Stimulated activated CD4-positive, alpha-beta T cell treated with anti-CD3 and anti-CD28 coated beads, Interleukin-15, amount 100 ng/mL, for 48 hours (primary cell): ENCODE measurements around the gene OCLN.
"Not testable (repeated sequence)": the region's sequence is repeated elsewhere in the genome, so short reads cannot be mapped to it uniquely, and the experiment has no call there.

Source experiments
- DNase-seq, 2 donors: peaks; one replicate each; pipeline ENCODE4 v3.0.0-alpha.2; 2020; ENCODE audit warnings: low read depth in 2 of 2

Gene OCLN, protein sequence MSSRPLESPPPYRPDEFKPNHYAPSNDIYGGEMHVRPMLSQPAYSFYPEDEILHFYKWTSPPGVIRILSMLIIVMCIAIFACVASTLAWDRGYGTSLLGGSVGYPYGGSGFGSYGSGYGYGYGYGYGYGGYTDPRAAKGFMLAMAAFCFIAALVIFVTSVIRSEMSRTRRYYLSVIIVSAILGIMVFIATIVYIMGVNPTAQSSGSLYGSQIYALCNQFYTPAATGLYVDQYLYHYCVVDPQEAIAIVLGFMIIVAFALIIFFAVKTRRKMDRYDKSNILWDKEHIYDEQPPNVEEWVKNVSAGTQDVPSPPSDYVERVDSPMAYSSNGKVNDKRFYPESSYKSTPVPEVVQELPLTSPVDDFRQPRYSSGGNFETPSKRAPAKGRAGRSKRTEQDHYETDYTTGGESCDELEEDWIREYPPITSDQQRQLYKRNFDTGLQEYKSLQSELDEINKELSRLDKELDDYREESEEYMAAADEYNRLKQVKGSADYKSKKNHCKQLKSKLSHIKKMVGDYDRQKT

DNA sequence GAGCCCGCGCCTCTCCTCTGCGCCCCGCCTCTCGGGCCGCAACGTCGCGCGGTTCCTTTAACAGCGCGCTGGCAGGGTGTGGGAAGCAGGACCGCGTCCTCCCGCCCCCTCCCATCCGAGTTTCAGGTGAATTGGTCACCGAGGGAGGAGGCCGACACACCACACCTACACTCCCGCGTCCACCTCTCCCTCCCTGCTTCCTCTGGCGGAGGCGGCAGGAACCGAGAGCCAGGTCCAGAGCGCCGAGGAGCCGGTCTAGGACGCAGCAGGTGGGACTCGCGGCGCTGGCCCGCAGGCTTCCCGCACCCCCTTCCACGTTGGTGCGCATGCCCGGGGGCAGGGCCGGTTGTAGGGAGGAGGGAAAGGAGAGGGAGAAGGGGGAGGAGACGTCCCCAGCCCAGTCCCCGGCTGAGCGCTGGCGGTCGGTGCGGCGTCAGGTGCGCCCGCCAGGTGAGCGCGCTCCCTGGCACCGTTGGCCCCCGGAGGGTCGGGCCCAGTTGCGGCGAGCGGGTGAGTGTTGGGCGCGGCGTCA, at the start of gene OCLN:
OCLN (plus strand) TSS at position 400 of the 532 bp plus-strand sequence. CDS start 11,455 bp downstream, outside the sequence.
- no peak for DNase-seq

DNA sequence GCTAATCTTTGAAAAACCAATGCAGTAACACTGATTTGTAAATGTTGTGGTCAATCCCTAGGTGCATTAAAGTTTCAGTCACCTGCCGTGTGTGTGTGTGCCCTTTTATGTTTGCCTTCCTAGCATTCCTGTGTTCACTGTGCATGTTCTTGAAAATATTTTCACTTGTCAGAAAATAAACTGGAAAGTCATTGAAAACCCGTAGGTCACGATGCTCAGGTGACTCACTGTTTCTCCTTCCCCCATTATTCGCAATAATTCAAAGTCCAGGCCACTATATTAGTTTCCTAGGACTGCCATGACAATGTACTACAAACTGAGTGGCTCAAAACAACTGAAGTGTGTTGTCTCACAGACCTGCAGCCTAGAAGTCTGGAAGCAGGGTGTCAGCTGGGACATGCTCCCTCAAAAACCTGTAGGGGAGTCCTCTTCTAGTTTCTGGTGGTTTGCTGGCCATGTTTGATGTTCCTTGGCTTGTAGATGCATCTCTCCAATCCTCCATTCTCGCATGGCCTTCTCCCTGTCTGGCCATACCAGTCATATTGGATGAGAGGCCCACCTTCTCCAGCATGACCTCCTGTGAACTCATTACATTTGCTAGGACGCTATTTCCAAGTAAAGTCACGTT, 48.3 kb upstream of the OCLN start:
- DNase-seq: no peak

DNA sequence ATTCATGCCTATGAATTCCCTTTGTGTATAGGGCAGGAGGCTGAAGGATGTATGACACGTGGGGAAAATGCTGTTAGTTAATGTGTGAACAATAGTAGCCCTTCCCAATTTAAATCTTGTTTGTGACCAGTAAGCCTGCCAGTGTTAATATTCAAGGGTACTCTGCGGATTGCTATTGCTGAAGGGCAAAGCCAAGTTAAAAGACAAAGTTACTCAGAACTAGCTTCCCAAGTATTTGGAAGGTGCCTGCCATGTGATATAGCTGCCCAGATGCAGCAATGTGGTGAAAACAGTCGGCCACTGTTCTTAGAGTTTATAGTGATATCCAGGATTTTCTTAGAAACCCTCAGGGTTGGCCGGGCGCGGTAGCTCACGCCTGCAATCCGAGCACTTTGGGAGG, 43.1 kb upstream of the OCLN start:
- no peak for DNase-seq

DNA sequence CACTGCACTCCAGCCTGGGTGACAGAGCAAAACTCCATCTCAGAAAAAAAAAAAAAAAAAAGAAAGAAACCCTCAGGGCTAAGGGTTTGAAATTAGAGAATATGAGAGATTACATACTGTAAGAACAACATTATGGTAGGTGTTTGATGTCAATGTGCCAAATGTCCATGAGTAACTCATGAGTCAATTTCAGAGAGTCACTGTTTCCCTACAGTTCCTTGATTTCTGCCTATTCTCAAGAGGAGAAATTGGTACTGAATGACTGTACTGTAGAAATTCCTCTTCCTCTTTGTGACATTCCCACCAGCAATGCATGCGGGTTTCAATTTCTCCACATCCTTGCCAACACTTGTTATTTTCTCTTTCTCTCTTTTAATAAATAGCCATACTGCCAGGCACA, 42.5 kb upstream of the OCLN start:
- no peak for DNase-seq

DNA sequence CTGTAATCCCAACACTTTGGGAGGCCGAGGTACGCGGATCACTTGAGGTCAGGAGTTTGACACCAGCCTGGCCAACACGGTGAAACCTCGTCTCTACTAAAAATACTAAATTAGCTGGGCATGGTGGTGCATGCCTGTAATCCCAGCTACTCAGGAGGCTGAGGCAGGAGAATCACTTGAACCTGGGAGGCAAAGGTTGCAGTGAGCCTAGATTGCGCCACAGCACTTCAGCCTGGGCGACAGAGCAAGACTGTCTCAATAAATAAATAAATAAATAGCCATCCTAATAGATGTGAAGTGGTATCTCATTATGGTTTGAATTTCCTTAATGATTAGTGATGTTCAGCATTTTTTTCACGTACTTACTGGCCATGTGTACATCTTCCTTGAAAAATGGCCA, 42.1 kb upstream of the OCLN start:
- not testable (repeated sequence) for DNase-seq

DNA sequence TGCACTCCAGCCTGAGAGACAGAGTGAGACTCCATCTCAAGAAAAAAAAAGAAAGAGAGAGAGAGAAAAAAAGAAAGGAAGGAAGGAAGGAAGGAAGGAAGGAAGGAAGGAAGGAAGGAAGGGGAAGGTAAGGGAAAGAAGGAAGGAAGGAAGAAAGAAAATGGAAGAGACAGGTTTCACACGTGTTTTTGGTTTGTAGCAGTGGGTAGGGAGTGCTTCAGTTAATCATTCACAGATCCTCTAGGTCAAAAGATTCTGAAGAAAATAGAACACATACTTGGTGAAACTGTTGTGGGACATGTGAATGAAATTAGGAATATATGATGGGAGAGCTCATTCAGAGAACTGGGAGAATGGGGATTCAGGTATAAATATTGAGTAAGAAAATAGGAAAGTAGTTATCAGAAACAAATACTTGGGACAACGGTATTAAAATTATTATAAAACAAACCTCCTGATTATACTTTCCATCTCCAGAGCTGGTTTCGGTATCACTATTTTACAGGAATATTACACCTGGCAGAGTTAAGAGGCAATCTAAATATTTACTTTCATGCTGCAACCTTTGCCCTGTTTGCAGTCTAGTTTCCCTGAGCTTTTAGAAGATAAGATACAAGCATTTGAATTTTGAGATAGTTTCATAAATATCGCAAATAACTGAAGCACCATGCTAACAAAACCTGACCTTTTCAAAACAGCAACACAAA, 40.5 kb upstream of the OCLN start:
- no peak for DNase-seq

DNA sequence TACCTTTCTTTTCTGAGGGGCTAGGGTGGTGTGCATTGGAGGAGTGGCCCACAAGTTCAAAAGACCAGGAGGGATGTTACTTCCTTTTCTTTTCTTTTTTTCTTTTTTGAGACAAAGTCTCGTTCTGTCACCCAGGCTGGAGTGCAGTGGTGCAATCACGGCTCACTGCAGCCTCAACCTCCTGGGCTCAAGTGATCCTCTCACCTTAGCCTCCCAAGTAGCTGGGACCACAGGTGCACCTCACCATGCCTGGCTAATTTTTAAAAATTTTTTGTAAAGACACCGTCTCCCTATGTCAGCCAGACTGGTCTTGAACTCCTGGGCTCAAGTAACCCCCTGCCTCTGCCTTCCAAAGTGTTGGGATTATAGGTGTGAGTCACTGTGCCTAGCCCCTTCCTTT, 39.1 kb upstream of the OCLN start:
- not testable (repeated sequence) for DNase-seq

DNA sequence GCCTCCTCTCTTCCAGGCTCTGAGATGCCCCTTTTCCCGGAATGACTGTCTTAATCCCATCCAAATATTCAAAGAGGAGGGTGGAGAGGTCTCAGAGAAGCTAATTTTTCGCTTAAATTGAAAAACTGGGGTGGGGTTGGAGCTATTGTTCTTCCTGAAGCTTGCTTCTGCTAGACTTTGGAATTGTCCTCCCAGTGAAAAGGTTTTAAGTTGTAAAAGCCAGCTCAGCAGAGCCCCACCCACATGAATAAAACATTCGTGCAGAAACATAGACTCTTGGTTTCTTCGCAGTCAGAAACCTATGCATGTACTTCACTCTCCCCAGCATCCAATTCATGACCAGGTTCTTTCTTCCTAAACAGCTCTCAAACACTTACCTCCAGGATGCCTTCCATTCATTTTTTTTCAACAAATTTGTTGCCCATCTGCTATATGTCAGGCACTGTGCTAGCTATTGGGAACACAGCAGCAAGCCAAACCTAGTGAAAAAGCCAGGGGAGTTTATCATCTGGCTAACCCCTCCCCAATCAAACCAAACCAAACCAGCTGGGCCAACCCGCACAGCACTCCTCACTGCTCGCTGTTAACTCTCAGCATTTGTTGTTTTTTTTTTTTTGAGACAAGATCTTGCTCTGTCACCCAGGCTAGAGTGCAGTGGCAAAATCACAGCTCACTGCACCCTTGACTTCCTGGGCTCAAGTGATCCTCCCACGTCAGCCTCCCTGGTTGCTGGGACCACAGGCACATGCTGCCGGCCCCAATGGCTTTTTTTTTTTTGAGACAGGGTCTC, 37.9 kb upstream of the OCLN start:
- no peak for DNase-seq

DNA sequence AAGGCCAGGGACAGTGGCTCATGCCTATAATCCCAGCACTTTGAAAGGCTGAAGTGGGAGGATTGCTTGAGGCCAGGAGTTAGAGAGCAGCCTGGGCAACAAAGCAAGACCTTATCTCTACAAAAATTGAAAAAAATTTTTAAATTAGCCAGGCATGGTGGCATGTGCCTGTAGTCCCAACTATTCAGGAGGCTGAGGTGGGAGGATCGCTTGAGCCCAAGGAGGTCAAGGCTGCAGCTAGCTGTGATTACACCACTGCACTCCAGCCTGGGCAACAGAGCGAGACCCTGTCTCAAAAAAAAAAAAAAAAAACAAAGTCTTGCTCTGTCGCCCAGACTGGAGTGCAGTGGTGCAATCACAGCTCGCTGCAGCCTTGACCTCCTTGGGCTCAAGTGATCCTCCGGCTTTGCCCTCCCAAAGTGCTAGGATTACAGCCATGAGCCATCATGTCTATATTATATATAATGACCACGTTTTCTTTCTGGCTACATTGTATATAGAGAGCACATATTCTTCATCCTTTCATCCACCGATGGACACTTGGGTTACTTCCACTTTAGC, 37.1 kb upstream of the OCLN start:
- not testable (repeated sequence) for DNase-seq

DNA sequence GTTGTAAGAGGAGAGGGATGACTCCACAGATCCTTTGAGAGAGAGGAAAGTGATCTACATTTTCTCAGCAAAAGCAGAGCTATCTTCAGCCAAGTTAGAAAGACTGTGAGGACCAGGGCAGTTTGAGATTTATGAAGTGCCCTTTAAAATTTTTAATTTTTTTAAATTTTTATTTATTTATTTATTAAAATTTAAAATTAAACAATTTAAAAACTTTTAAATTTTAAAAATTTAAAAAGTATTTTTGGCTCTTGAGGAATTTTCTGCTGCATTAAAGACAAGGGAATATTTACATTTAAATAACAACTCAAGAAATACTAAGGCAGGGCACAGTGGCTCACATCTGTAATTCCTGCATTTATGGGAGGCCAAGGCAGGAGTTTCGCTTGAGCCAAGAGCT, 30.4 kb upstream of the OCLN start:
- DNase-seq: no peak

DNA sequence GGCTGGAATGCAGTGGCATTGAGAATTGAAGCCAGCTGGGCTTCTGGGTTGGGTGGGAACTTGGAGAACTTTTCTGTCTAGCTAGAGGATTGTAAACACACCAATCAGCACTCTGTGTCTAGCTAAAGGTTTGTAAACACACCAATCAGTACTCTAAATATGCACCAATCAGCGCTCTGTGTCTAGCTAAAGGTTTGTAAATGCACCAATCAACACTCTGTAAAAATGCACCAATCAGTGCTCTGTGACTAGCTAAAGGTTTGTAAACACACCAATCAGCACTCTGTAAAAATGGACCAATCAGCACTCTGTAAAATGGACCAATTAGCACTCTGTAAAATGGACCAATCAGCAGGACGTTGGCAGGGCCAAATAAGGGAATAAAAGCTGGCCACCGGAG, 26.2 kb upstream of the OCLN start:
- not testable (repeated sequence) for DNase-seq

DNA sequence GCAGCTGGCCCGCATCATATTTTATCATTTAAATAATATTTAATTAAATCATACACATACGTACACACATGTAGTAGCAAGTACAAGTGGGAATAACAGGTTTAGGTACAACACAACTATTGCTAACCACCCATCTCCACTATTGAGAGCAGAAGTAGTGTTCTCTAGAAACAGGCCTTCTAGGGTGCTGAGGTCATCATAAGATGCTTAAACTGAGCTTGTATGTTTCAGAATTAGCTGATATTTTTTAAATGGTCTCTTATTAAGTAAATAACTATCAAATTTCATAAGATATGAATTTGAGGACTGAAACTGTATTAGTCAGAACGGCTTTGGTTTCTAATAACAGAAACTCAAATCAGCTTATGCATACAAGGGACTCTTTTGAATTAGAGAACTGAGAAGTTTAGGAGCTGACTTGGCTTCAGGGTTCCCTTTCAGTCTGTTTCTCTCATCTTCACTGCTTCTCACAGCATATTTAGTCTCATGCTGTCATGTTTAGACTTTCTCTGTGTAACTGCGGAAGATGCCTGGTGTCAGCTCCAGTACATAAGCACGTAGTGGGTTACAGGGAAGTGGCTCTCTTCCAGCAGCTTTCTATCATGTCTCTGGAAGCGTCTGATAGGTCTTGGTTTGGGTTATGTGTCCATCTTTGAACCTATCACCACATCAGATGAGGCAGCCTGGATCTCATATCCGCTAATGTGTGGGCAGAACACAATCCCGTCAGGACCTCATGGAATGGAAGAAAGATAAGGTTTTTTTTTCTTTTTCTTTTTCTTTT, 25.0 kb upstream of the OCLN start:
- DNase-seq: no peak

DNA sequence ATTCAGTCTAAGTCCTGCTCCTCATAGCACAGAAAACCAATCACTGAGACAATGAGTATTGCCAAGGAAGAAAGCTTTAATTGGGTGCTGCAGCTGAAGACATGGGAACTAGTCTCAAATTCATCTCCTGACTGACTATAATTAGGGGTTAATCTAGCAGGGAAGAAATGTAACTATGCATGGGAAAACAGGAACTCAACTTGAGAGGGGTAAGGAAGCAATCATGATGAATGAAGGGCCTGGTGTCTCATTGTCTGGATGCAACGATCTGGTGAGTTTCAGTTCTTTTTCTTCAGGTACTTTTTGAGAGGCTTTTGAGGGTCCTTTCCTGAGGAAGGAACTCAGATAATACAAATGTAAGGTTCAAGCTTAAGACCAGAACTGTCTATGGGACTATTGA, 24.0 kb upstream of the OCLN start:
- DNase-seq: no peak

DNA sequence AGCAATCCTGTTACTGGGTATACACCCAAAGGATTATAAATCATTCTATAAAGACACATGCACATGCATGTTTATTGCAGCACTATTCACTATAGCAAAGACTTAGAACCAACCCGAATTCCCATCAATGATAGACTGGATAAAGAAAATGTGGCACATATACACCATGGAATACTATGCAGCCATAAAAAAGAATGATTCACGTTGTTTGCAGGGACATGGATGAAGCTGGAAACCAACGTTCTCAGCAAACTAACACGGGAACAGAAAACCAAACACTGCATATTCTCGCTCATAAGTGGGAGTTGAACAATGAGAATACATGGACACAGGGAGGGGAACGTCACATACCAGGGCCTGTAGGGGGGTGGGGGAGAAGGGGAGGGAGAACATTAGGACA, 21.1 kb upstream of the OCLN start:
- not testable (repeated sequence) for DNase-seq

DNA sequence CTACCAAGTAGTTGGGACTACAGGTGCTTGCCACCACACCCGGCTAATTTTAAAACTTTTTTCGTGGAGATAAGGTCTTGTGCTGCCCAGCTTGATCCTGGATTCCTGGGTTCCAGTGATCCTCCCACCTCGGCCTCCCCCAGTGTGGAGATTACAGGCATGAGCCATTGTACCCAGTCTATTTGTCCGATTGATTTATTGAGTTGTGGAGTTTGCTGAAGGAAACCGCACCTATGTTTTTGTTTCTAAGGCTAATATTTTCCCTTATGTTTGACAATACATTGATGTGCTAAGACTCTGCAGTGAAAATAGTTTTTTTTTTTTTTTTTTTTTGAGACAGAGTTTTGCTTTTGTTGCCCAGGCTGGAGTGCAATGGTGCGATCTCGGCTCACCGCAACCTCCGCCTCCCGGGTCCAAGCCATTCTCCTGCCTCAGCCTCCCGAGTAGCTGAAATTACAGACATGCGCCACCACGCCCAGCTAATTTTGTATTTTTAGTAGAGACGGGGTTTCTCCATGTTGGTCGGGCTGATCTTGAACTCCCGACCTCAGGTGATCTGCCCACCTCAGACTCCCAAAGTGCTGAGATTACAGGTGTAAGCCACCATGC, 20.0 kb upstream of the OCLN start:
- DNase-seq: not testable (repeated sequence)

DNA sequence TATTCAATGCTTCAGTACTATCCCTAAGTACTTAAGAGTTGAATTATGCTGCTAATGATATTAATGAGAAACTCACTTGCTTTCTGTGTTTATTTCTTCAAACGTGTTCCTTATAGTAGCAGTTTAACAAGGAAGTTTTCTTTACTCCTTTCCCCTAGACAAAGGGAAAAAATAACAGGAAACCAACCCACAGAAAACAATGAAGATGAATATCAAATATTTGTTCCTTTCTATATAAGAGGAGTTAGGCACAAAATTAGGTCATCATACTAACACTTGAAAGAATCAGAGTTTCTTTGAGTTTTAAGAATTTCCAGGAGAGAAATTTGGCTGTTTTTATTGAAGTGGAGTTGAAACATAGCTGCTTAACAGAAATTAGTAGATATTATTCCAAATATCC, 15.4 kb upstream of the OCLN start:
- DNase-seq: no peak

DNA sequence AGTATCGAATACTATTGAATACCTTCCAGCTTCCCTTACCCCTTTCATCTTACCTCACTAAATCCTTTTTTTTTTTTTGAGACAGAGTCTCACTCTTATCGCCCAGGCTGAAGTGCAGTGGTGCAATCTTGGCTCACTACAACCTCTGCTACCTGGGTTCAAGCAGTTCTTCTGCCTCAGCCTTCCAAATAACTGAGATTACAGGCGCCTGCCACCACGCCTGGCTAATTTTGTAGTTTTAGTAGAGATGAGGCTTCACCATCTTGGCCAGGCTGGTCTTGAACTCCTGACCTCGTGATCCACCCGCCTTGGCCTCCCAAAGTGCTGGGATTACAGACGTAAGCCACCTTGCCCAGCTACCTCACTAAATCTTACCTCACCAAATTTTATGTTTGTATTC, 14.3 kb upstream of the OCLN start:
- DNase-seq: not testable (repeated sequence)

DNA sequence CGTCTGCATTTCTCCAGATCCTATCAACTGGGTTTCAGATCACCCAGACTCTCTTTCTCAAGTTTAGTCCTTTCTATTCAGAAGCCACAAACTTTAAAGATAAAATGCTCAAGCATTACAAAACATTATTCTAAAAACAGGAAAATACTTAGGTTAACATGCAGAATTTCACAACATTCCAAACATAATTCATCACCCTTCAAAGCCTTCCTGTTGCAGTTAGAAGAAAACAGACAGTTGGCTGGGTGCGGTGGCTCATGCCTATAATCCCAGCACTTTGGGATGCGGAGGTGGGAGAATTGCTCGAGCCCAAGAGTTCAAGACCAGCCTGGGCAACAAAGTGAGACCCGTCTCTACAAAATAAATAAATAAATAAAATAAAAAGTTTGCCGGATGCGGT, 7.7 kb upstream of the OCLN start:
- no peak for DNase-seq

DNA sequence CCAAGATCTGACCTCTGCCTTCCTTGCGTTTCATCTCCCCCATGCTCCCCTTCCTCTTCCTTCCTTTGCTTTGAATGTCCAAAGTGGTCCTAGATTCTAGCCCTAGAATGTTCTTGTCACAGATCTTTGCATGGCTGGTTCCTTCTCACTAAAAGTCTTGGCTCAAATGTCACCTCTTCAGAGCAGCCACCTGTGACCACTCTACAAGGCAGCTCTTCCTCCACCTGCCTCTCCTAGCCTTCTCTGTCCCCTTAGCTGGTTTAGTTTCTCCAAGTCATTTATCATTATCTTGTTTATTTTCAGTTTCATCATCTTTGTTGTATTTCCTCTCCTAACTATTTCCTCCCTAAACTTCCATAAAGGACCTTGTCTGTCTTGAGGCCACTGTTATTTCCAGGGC, 7.1 kb upstream of the OCLN start:
- no peak for DNase-seq

DNA sequence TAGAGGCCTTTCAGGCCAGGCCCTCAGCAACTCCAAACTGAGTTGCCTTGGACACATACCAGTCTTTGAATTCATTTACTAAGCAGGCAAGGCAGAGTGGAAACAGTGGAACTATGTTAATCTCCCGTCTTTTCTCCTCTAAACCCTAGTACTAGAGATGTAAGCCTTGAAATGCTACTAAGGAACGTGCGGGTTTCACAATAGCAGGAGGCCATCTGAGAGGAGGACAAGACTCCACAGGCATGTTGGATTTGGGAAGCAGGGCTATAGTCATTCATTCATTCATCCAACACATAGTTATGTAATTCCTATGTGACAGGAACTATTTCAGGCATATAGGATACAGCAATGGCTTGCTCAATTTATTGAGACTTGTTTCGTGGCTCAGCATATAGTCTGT, 3.3 kb upstream of the OCLN start:
- no peak for DNase-seq
